Activated T-helper 1 cell treated with Interleukin-2 at 50 U/mL for 16 hours (primary cell): ENCODE measurements around the gene COL5A1.

Source experiments
- DNase-seq: peaks from one replicate; pipeline ENCODE4 v3.0.0-alpha.2; 2020; ENCODE audit warnings: low read depth

COL5A1 gene

GRCh38 chr9:134880484-134881312 lies 239.1 kb downstream of the COL5A1 start, which contains the start of gene FCN2:
Gene FCN2, plus strand, starts transcription at chr9:134880810. Its CDS starts 12 bp downstream, at chr9:134880822.
- no peak for DNase-seq

- no peak for DNase-seq
Measured at GRCh38 chr9:134881313-134881670, 239.7 kb downstream of the COL5A1 start.

- DNase-seq, result no peak
Measured at GRCh38 chr9:134882204-134882785, 240.7 kb downstream of the COL5A1 start.

- no peak for DNase-seq
Measured at GRCh38 chr9:134883040-134883782, 241.6 kb downstream of the COL5A1 start.

GRCh38 chr9:134884492-134884891 lies 242.9 kb downstream of the COL5A1 start:
- no peak for DNase-seq

GRCh38 chr9:134885001-134885678 lies 243.5 kb downstream of the COL5A1 start:
- no peak for DNase-seq

- DNase-seq, result no peak
Measured at GRCh38 chr9:134885679-134886412, 244.2 kb downstream of the COL5A1 start.

GRCh38 chr9:134886413-134886913 lies 244.9 kb downstream of the COL5A1 start:
- no peak for DNase-seq

GRCh38 chr9:134887219-134887618 lies 245.6 kb downstream of the COL5A1 start:
- DNase-seq, result no peak

GRCh38 chr9:134887686-134888602 lies 246.3 kb downstream of the COL5A1 start:
- DNase-seq, result no peak

- DNase-seq, result no peak
Measured at GRCh38 chr9:134888603-134889190, 247.1 kb downstream of the COL5A1 start.

GRCh38 chr9:134889386-134890154 lies 248.0 kb downstream of the COL5A1 start:
- DNase-seq, result no peak

GRCh38 chr9:134890155-134890495 lies 248.5 kb downstream of the COL5A1 start:
- no peak for DNase-seq

- no peak for DNase-seq
Measured at GRCh38 chr9:134891053-134891452, 249.4 kb downstream of the COL5A1 start.

- no peak for DNase-seq
Measured at GRCh38 chr9:134891713-134892112, 250.1 kb downstream of the COL5A1 start.

- DNase-seq, result no peak
Measured at GRCh38 chr9:134892221-134892620, 250.6 kb downstream of the COL5A1 start.

GRCh38 chr9:134892820-134893420 lies 251.3 kb downstream of the COL5A1 start:
- no peak for DNase-seq
